GM12891 (cell line): ENCODE results near the gene AFF3.

Experiments used
- DNase-seq: peaks from one replicate; pipeline ENCODE4 v3.0.0; 2011; ENCODE audit warnings: low spot score; ENCODE audit not compliant: insufficient read length
- FAIRE-seq: peaks from 2 replicates; lab custom pipeline; 2011; peaks lifted over from hg19 to GRCh38; lab: Jason Lieb, UNC
- PAX5 ChIP-seq: IDR thresholded peaks from 2 replicates; pipeline ENCODE4 v1.6.1; 2011; ENCODE audit warnings: low read length, moderate library complexity, mild to moderate bottlenecking; ENCODE audit not compliant: insufficient read depth, severe bottlenecking
- POLR2A ChIP-seq: IDR thresholded peaks from 2 replicates; pipeline ENCODE4 v1.6.1; 2011; ENCODE audit warnings: low read depth, low read length, control low read depth
- POLR2AphosphoS5 ChIP-seq: IDR thresholded peaks from 2 replicates; pipeline ENCODE4 v1.6.1; 2011; ENCODE audit warnings: low read depth, low read length, control low read depth
- POU2F2 ChIP-seq: IDR thresholded peaks from 2 replicates; pipeline ENCODE4 v1.6.1; 2011; ENCODE audit warnings: low read depth, mild to moderate bottlenecking, control low read depth, low read length, moderate library complexity
- SPI1 ChIP-seq: IDR thresholded peaks from 2 replicates; pipeline ENCODE4 v1.6.1; 2011; ENCODE audit warnings: low read depth, low read length, control low read depth
- TAF1 ChIP-seq: IDR thresholded peaks from 2 replicates; pipeline ENCODE4 v1.6.1; 2011; ENCODE audit warnings: low read depth, low read length, control low read depth

AFF3 gene

DNA sequence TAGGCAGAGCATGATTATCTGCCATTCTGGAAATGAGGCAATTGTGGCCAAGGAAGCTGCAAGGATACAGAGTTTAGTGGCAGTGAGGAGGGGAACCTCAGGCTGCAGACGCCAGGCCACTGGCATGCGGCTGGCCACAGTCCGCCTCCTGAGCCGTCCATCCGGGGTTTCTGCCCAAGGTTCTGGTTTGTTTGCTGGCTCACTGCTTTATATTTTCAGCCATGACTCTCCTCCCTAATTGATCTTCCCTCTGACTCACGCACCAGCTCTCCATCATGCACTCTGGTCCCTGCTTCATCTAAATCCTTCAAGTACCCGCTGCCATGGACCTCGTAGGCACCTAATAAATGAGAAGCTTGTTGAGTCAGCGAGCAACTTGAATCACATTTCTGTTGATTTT is 544.8 kb downstream of the AFF3 start:
- TF ChIP-seq POLR2A (no peak), TAF1 (no peak), SPI1 (no peak), POLR2AphosphoS5 (no peak), PAX5 (no peak), POU2F2 (no peak)
- FAIRE-seq, result no peak
- DNase-seq, result no peak

DNA sequence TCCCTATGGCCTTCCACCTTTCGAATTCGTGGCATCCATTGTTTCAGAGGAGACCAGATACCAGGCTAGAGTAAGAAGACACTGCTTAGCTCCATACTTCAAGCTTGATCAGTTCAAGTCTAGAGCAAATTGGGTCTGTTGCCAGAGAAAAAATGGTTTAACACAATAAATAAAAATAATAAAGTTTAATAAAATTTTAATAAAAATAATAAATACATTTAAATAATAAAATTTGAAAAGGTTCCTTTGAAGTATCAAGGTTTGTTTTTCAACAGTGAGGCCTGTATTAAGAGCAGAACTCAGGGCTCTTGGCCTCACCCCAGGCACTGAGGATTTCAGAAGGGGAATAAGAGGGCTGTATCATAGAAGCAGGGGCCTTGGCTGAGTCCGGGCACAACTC is 547.0 kb downstream of the AFF3 start:
- FAIRE-seq, result no peak
- no peak for TF ChIP-seq PAX5
- TF ChIP-seq POU2F2, result no peak
- no peak for TF ChIP-seq POLR2AphosphoS5
- no peak for TF ChIP-seq SPI1
- no peak for TF ChIP-seq TAF1
- no peak for TF ChIP-seq POLR2A
- DNase-seq, result no peak

DNA sequence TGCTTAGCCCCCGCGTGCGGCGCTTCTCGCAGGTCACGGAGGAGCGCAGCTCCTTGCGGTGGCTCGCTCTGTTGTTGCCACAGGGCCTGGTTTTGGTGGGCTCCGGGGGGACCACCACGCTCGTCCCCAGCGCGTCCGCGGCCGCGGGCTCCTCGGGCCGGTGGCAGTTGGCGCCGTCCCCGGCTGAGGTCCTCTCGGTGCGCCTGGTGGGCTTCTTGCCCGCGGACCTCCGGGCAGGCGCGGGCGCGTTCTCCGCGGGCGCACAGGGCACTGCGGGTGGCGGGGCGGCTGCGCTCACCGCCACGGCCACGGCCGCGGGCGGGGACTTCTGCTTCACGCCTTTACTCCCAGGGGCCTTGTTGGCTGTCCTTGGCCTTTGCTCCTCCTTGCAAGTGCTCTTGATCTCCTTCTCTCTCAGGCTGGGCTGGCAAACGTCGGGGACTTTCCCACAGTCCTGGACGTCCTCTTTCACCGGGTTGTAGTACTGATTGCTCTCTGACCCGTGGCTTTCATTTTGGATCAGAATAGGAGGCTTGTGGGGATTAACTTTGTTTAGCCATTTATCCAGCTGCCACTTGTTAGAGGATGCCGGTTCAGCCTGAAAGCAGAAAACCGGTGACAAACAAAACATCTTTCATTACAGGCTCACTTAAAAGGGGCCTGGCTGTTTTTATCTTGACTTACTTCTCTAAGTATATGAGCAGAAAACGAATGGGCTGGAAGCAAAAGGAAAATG is 548.5 kb downstream of the AFF3 start:
- TF ChIP-seq POLR2A, result no peak
- TF ChIP-seq POU2F2, result no peak
- TF ChIP-seq TAF1, result no peak
- no peak for TF ChIP-seq PAX5
- no peak for TF ChIP-seq POLR2AphosphoS5
- TF ChIP-seq SPI1, result no peak
- FAIRE-seq, result no peak
- DNase-seq, result no peak

DNA sequence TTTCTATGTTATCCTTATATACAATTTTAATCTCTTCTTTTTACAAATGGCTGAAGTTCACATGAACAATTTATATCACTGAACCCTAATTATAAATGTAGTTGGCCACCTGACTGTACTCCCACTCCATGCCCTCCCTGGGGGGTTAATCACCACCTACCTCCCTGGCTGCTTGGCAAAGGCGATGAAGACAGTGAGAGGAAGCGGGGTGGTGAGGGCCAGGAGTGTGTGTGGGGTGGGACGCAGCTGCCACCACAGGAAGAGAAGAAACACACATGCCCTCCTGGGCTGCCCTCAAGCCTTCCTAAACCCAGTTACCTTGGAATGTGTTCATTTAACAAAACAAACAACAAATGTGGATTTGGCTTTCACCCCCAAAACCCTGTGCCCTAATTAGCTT is 565.6 kb downstream of the AFF3 start:
- no peak for FAIRE-seq
- no peak for DNase-seq
- TF ChIP-seq TAF1 (no peak), POLR2A (no peak), PAX5 (no peak), POU2F2 (no peak), SPI1 (no peak), POLR2AphosphoS5 (no peak)

DNA sequence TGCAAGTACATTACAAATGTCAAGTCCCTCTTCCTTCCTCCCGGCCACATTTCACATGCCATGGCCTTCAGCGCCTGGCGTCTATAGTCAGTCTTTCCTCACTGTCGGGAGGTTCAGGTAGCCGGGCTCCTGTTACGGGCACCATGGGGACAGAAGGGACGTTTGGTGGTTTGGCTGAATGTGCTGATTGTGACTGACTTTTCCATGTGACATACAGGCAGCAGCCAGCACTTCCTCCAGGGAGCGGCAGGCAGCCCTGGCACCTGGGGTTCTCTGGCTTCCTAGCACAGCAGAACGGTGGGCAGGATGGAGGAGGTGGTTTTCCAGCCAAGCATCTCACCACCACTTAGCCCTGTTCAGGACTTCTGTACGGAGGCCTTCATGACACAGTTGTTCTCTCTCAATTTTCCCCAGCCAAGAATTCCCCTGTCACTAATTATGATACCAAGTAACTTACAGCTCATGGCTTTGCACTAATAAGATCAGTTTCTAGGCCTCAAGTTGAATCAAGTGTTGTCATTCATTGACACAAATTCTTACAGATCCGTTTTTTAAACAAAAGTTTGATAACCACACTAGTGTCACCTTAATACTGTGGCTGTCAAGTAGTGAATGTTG is 568.6 kb downstream of the AFF3 start:
- DNase-seq (no peak), FAIRE-seq (no peak)
- TF ChIP-seq TAF1, result no peak
- no peak for TF ChIP-seq SPI1
- no peak for TF ChIP-seq POLR2AphosphoS5
- TF ChIP-seq POU2F2, result no peak
- no peak for TF ChIP-seq PAX5
- TF ChIP-seq POLR2A, result no peak

DNA sequence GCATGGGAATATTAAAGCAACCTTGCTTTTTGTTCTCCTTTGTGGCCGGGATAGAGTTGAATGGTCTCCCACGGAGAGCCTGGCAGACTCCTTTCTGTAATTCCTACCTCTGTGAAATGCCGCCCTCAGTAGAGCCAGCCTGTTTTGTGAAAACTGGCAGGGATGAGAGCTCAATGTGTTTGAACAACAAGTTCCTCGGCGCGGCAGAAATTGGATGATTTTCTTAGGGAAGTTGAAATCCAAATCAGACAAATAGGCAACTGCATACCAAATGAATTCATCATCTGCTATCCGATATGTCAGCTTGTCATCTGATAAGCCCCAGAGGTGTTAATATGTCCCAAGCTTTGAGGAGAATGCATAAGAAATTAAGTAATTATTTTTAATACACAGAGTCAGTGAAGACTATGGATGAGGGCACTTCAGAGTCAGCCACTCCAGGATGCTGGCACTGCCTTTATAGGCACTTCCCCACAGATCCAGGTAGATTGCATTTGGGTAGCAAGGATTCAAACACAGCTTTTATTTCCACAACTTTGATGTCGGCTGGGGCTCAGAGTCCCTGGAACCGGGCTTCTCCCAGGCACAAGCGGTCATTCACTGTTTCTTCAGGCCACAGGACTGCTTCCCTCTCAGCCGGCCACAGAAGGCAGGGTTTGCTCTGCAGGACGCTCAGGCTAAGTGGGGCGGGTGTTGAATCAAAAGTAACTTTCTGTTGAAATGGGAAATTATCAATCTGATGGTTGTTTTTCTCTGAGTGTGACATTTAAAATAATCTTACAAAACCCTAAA is 569.8 kb downstream of the AFF3 start:
- DNase-seq (no peak), FAIRE-seq (no peak)
- TF ChIP-seq POU2F2, result no peak
- no peak for TF ChIP-seq POLR2A
- TF ChIP-seq POLR2AphosphoS5, result no peak
- TF ChIP-seq TAF1, result no peak
- TF ChIP-seq PAX5, result no peak
- no peak for TF ChIP-seq SPI1

DNA sequence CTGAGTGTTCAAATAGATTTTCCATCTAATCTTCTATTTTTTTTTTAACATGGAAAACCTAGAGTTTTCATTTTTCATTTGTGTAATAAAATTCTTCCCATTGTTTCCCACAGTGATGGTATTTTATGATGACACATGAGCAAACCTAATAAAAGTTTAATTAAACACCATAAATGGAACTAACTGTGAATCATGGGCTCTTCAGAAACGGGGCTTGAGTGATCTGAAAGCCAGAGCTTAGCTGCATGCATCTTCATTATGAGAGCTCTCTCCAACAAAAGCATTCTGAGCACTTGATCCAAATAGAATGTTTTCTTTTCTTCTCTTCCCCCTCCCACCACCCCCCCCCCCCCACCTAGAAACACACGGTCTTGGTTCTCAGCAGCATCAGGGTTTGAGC is 570.4 kb downstream of the AFF3 start:
- TF ChIP-seq POLR2A (no peak), SPI1 (no peak), TAF1 (no peak), POLR2AphosphoS5 (no peak), POU2F2 (no peak), PAX5 (no peak)
- DNase-seq (no peak), FAIRE-seq (no peak)

DNA sequence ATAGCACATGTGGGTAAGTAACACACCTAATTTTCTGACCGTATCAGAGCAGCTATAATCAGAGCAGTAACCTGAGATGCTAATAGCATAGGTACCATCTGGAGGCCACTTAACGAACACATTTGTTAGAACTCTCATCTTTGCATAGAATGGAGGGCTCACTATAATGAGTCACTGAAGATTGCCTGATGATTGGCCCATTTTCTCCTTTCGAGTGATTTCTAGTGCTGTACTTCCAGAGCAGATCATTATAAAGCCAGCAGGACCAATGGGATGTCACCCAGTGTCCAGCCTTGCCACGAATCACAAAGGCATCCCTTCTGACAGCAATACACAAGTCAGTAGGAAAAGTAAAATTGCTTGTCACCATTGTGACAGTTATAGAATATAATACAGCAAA is 570.9 kb downstream of the AFF3 start:
- FAIRE-seq, result no peak
- no peak for DNase-seq
- TF ChIP-seq TAF1 (no peak), POU2F2 (no peak)

DNA sequence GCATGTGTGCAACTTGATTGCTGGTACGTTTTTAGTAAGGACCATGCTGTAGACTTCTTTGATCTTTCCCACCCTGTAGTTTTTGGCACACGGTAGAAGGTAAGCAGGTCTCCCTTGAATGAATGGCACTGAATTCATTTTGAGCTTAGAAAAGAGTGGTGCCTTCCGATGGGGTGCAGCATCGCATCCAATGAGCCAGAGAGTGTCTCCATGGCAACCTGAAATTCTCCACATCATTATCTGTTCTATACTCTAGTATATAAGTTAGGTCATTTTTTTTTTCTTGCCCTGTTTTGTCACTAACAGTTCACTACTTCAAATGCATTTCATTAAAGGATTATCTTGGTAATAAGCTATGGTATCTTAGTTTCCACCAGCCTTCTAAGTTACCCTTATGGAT is 571.4 kb downstream of the AFF3 start:
- no peak for DNase-seq
- TF ChIP-seq POLR2A (no peak), POU2F2 (no peak), SPI1 (no peak), PAX5 (no peak), POLR2AphosphoS5 (no peak), TAF1 (no peak)
- FAIRE-seq, result no peak

DNA sequence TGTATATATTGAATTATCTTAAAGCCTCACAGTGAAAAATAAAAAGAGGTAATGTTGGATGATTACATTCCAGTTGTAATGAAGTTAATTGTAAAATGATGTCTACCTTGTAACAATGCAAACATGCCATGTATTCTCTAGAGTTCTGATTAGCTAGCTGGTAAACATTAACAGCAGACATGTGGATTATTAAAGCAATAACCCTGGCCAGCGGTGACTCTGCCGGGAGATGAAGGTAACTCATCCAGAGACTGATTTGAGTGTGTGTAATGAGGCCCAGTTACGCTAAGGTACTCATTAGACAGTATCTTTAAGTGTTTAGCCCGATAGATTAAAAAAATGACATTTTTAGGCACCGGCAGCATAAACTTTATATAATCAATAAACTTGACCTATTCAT is 573.0 kb downstream of the AFF3 start:
- FAIRE-seq (no peak), DNase-seq (no peak)
- TF ChIP-seq POLR2AphosphoS5 (no peak), PAX5 (no peak), TAF1 (no peak), POLR2A (no peak), POU2F2 (no peak), SPI1 (no peak)
